K562 (cell line): ENCODE measurements around the gene FAM83E.

Experiments
- SRSF1 ChIP-seq: fragments of 200-400 bp; formaldehyde crosslinking; IDR thresholded peaks from 2 replicates; pipeline ENCODE4 v1.6.1; 2017; ENCODE audit warnings: mild to moderate bottlenecking, low read depth, low read length, moderate library complexity
- ZNF785 ChIP-seq: fragments of 250-450 bp; sonication (Bioruptor Pico); IDR thresholded peaks from 2 replicates; pipeline ENCODE4 v1.4.0; 2020; ENCODE audit warnings: mild to moderate bottlenecking
- TF ChIP-seq, protein P1 (sequence below), 2 experiments: fragments of 450-650 bp; IDR thresholded peaks; 2 replicates each; pipeline ENCODE4 v1.6.1; 2016; ENCODE audit warnings: mild to moderate bottlenecking in 2 of 2, borderline replicate concordance in 1 of 2, low read depth in 1 of 2, moderate library complexity in 1 of 2

- TF ChIP-seq ZNF785 (CRISPR knock-in tag) (no peak), SRSF1 (no peak)
- TF ChIP-seq, protein P1, sequence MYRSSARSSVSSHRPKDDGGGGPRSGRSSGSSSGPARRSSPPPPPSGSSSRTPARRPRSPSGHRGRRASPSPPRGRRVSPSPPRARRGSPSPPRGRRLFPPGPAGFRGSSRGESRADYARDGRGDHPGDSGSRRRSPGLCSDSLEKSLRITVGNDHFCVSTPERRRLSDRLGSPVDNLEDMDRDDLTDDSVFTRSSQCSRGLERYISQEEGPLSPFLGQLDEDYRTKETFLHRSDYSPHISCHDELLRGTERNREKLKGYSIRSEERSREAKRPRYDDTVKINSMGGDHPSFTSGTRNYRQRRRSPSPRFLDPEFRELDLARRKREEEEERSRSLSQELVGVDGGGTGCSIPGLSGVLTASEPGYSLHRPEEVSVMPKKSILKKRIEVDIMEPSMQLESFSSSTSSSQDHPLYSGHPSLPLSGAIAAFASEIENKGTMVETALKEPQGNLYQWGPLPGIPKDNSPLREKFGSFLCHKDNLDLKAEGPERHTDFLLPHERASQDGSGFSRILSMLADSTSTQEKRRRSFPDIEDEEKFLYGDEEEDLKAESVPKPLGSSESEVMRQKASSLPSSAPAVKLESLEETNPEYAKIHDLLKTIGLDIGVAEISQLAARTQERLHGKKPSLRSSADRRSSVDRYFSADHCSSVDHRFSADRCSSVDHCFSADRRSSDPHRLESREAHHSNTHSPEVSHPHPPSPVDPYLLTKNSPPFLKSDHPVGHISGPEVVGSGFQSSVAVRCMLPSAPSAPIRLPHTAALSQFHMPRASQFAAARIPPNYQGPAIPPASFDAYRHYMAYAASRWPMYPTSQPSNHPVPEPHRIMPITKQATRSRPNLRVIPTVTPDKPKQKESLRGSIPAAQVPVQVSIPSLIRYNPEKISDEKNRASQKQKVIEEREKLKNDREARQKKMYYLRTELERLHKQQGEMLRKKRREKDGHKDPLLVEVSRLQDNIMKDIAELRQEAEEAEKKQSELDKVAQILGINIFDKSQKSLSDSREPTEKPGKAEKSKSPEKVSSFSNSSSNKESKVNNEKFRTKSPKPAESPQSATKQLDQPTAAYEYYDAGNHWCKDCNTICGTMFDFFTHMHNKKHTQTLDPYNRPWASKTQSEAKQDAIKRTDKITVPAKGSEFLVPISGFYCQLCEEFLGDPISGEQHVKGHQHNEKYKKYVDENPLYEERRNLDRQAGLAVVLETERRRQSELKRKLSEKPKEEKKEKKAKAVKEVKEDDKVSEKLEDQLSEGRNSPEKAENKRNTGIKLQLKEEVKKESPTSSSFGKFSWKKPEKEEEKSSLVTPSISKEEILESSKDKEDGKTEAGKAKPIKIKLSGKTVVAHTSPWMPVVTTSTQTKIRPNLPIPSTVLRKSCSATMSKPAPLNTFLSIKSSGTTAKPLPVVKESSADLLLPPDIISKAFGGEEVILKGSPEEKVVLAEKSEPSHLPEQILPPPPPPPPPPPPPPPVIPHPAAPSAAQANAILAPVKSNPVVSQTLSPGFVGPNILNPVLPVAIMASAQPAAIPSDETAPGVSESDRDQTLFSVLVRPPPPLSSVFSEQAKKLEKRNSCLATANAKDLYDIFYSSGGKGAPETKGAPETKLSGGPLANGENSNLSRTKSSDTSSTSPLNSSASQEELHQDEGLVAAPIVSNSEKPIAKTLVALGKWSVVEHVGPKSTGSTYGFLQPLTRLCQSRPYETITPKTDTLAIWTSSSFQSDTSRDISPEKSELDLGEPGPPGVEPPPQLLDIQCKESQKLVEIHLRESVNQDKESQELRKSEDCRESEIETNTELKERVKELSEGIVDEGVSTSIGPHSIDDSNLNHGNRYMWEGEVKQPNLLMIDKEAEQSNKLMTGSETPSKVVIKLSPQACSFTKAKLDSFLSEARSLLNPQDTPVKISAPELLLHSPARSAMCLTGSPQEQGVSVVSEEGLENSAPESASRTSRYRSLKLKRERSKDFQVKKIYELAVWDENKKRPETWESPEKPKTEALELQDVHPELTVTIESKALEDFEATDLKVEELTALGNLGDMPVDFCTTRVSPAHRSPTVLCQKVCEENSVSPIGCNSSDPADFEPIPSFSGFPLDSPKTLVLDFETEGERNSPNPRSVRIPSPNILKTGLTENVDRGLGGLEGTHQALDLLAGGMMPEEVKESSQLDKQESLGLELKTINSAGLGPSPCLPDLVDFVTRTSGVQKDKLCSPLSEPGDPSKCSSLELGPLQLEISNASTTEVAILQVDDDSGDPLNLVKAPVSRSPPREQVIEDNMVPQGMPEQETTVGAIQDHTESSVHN (IDR thresholded peaks at IDR 0.05; ENCODE audit: borderline replicate concordance in 1 of 2, low read depth in 1 of 2), result no peak
Measured at GRCh38 chr19:48582168-48582567, 32.7 kb downstream of the FAM83E start.
